ENCODE results near the gene TAAR1.
"Not testable (repeated sequence)": the region's sequence is repeated elsewhere in the genome, so short reads cannot be mapped to it uniquely, and the experiment has no call there.

TAAR1 gene

GRCh38 chr6:132659082-132659481 is at the start of gene TAAR1:
Gene TAAR1 (minus strand): TSS chr6:132659182. CDS start chr6:132646003, 13,179 bp downstream.
- no peak for DNase-seq

GRCh38 chr6:132708771-132709170 is 49.8 kb upstream of the TAAR1 start:
- DNase-seq: no peak

DNA sequence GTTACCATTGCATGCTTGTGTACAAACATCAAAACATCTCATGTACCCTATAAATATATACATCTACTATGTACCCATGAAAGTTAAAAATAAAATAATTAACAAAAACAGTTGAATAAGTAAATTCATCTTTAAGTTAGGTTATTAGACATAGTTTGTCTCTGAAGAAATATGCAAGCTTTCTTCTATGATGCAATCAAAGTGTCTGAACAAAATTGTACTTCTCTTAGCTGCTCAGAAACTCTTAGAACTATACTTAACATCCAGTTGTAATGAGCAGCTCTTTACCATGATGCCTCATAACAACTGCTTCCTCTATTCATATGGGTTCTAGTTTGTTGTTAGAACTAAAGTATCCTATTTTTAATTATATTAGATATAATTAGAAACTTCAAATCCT is 49.0 kb upstream of the TAAR1 start:
- DNase-seq: no peak

DNA sequence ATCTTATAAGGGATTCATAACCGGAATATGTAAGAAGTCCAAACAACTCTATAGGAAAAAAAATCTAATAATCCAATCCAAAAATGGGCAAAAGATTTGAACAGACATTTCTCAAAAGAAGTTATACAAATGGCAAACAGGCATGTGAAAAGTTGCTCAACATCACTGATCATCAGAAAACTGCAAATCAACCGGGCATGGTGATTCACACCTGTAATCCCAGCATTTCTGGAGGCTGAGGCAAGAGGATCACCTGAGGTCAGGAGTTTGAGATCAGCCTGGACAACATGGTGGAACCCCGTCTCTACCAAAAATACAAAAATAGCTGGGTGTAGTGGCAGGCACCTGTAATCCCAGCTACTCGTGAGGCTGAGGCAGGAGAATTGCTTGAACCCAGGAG is 47.8 kb upstream of the TAAR1 start:
- DNase-seq: not testable (repeated sequence)

DNA sequence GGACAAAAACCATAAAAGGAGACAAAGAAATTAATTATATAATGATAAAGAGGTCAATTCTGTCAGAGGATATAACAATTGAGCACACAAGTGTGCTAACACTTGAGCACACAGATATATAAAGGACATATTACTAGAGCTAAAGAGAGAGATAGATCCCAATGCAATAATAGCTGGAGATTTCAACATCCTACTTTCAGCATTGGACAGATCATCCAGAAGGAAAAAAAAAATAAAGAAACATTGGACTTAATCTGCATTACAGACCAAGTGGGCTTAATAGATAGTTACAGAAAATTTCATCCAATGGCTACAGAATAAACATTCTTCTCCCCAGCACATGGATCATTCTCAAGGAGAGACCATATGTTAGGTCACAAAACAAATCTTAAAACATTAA is 45.0 kb upstream of the TAAR1 start:
- no peak for DNase-seq

- no peak for DNase-seq
Observed at GRCh38 chr6:132698608-132699007, 39.6 kb upstream of the TAAR1 start.

DNA sequence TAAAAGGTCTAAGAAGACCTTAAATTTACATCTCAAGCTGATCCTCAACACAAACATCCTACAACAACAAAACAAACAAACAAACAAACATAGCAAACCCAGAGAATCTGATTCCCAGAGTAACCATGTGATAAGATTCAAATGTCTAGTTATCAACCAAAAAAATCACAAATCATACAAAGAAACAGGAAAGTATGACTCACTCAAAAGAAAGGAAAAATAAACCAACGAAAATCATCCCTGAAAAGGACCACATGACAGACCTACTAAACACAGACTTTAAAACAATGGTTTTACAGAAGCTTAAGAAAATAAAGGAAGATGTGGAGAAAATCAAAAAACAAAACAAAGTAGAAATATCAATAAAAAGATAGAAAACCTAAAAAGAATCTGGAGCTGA is 36.8 kb upstream of the TAAR1 start:
- no peak for DNase-seq

GRCh38 chr6:132693478-132693877 is 34.5 kb upstream of the TAAR1 start:
- no peak for DNase-seq

DNA sequence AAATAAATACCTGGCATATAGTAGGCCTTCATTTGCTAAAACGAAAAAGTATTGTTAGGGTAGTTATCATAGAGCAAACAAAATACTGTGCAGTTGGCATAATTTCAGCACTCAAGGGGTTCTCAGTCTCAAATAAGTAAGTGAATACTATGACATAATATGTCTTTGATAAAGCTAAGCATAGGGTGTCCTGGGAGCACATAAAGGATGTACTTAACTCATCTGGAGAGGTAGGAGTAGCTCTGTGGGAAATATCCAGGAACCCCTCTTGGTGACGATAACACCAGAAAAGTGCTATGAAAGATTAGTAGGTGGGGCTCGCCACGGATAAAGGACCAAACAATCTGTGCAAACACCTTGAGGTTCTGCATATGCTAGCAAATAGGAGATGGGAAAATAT is 31.7 kb upstream of the TAAR1 start:
- DNase-seq: no peak

DNA sequence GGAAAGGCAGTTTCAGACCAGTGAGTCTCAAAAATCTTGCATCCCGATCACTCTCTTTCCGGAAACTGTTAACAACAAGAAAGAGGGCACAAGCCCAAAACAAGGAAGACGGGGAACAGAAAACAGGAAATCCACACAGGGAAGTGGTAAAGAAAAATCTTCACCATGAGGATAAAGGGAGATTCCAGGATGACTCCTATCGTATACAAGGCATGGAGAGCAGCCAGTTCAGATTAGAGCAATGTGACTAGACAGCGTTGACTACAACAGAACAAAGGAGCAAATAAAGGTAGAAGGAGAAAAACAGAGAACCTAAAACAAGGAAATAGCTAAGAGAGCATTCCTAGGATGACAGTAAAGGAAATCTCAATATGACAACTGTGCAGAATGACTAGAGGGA is 28.3 kb upstream of the TAAR1 start:
- no peak for DNase-seq

- no peak for DNase-seq
Observed at GRCh38 chr6:132686531-132686930, 27.5 kb upstream of the TAAR1 start.

DNA sequence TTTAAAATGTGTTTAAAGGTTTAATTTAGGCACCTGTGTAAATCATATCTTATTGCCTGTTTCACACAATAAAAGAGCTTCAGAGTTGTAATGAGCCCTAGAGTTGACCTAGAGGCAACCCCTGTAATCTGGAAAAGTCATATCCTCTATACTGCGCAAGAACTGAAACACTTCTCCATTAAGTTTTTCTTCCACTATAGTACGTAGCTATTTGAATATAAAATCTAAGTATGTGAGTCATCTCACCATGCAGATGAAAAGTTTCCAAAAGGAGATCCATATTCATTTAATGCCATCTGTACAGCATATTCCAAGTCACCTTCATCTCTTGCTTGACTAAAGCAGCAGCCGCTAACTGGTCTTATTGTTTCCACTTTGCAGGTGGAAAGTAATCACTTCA is 26.0 kb upstream of the TAAR1 start:
- DNase-seq: no peak

GRCh38 chr6:132684272-132684671 is 25.3 kb upstream of the TAAR1 start:
- DNase-seq: no peak

DNA sequence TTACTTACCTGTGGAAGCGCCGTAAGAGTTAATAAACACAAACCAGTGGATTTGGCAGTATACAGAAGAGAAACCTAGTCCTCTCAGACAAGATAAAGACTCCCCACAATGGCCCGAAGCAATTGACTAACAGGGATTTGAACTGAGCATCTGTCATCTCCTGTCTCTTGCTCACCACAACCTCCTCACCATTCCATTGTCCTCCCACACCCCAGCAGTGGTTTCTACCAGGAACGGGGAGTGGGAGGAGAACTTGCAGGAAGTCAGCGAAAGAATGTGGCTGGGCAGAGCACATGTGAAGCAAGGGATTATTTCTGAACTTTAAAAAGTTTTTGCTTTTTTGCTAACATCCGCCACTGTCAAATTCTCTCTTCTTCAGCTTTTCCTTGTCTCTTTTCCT is 24.6 kb upstream of the TAAR1 start:
- no peak for DNase-seq

DNA sequence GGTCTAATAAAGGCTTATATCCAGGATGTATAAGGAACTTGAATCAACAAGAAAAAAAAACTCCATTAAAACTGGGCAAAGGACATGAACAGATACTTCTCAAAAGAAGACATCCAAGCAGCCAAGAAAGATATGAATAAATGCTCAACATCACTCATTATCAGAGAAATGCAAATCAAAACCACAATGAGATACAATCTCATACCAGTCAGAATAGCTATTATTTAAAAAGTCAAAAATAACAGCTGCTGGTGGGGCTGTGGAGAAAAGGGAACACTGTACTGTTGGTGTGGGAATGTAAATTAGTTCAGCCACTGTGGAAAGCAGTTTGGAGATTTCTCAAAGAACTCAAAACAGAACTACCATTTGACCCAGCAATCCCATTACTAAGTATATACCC is 20.1 kb upstream of the TAAR1 start:
- DNase-seq: not testable (repeated sequence)

DNA sequence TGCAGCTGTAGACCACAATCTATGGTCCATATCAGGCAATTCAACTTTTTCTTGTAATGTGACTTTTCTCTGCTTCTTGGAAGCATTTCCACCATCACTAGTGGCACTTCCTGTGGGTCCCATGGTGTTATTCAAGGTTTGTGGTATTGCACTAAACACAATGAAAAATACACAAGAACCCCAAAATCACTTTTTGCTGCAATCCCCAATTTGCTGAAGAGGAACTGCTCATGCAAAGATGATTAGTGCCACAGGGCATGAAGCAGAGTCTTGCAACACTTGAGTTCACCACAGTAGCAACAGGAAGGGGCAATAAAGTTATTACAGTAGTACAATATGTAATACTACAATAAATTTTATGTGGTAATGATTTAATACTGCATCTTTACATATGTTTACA is 16.8 kb upstream of the TAAR1 start:
- no peak for DNase-seq

- DNase-seq: no peak
Observed at GRCh38 chr6:132675002-132675401, 16.0 kb upstream of the TAAR1 start.

GRCh38 chr6:132673376-132674094 is 14.6 kb upstream of the TAAR1 start:
- DNase-seq: no peak

GRCh38 chr6:132671295-132671694 is 12.3 kb upstream of the TAAR1 start:
- DNase-seq: no peak

GRCh38 chr6:132669690-132670291 is 10.8 kb upstream of the TAAR1 start:
- peak in 1 of 2 experiments; percentile 9 for DNase-seq

- no peak for DNase-seq
Observed at GRCh38 chr6:132666118-132666517, 7.1 kb upstream of the TAAR1 start.

DNA sequence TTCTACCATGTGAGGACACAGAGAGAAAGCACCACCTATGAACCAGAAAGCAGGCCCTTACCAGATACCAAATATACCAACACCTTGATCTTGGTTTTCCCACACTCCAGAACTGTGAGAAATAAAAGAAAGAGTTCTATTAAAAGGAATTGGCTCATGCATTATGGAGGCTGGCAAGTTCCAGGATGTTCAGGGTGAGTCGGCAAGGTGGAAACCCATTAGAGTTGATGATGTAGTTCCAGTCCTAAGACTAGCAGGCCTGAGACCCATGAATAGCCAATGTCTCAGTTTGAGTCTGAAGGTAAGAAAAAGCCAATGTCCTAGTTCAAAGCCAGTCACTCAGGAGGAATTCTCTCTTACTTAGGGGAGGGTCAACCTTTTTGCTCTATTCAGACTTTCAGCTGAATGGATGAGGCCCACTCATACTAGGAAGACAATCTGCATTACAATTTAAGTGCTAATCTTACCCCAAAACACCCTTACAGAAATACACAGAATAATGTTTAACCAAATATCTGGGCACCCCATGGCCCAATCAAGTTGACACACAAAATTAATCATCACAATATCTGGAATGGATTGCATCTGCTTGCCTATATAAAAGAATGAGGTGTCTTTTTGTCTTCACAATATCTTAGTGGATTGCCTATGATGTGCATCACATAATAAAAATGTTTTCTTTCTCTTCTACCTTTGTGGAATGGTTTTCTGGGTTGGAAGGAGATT is 5.5 kb upstream of the TAAR1 start:
- DNase-seq: no peak

DNA sequence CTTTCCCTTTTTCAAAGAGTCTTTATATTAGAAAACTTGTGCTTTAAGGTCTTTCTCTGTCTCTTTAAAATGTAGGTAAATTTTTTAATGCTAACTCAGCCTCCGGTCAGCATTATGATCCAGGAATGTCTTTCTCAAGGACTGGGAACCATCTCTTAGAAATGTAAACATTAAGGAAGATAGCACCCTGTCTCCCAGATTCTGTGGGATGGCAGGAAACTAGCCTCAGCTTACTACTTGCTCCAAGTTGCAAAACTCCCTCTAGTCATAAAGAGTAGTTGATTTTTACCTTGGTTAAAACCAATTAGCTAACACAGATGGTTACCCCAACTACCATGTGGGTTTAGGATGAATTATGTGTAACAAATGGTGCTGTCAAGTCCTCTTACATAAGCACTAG is 4.7 kb upstream of the TAAR1 start:
- no peak for DNase-seq

DNA sequence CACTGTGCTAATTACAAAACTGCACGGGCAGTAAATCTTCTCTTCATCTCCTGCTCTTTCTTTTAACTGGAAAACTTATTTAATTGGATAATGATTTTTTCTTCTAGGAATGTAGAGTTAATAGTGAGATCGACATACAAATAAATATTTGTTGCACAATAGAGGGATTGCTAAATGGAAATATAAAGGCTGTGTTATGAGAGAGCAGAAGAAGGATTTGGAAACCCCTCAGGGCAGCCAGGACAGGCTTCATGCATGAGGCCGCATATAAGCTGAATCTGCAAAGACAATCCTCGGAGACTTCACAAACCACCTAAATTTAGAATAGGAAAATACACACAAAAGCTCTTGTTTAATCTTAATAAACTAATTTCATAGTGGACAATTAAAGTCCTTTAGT is 2.9 kb upstream of the TAAR1 start:
- DNase-seq: no peak

Measured in NCI-H1930 (cell line).